Thyroid gland (tissue), 4 donors: ENCODE data around the gene BRAP.
"Not testable (repeated sequence)": the region's sequence is repeated elsewhere in the genome, so short reads cannot be mapped to it uniquely, and the experiment has no call there.

Experiments used
- CTCF ChIP-seq, 6 experiments: fragments of 200-600 bp in 3 of 6; fragments of 450-650 bp in 3 of 6; sonication (generic) in 3 of 6; IDR thresholded peaks; one replicate each; pipeline ENCODE4 v1.5.1; 2016 to 2019; ENCODE audit warnings: antibody characterized with exemption in 6 of 6, mild to moderate bottlenecking in 2 of 6, inconsistent platforms in 1 of 6, moderate library complexity in 1 of 6
- POLR2A ChIP-seq, 2 donors: fragments of 450-650 bp; IDR thresholded peaks; one replicate each; pipeline ENCODE4 v1.6.1; 2017; ENCODE audit warnings: antibody characterized with exemption in 2 of 2, mild to moderate bottlenecking in 2 of 2, moderate library complexity in 1 of 2

- TF ChIP-seq CTCF, POLR2A (IDR thresholded peaks at IDR 0.05): not testable (repeated sequence)
These were observed 38.0 kb upstream of the BRAP start for GRCh38 chr12:111723646-111724360.
